Astrocyte (in vitro differentiated cells and primary cell): ENCODE measurements around the gene NME4. TPM values are rescaled to one million over a fixed set of nuclear protein-coding genes. Genes with fewer than 3 reads are reported as not detected.

Experiments used
- DNase-seq: peaks from one replicate; pipeline ENCODE4 v3.0.0-alpha.2; 2010; ENCODE audit warnings: low read depth
- FAIRE-seq: peaks from 2 replicates; lab custom pipeline; 2011; peaks lifted over from hg19 to GRCh38; lab: Jason Lieb, UNC
- H2AFZ ChIP-seq: 2 replicates; pipeline ENCODE4 v1.6.0; 2012; ENCODE audit warnings: low read depth, low read length, inconsistent platforms
- H3K27ac ChIP-seq: 2 replicates; pipeline ENCODE4 v1.5.1; 2011; ENCODE audit warnings: low read depth, low read length, inconsistent platforms
- H3K27me3 ChIP-seq: 2 replicates; pipeline ENCODE4 v1.6.0; 2011; ENCODE audit warnings: low read length, inconsistent platforms; ENCODE audit not compliant: insufficient read depth
- H3K36me3 ChIP-seq: 2 replicates; pipeline ENCODE4 v1.5.1; 2011; ENCODE audit warnings: low read length, inconsistent platforms; ENCODE audit not compliant: insufficient read depth
- H3K4me1 ChIP-seq: 2 replicates; pipeline ENCODE4 v1.5.1; 2011; ENCODE audit warnings: low read length, inconsistent platforms; ENCODE audit not compliant: insufficient read depth
- H3K4me2 ChIP-seq: 2 replicates; pipeline ENCODE4 v1.6.0; 2012; ENCODE audit warnings: low read length, inconsistent platforms
- H3K4me3 ChIP-seq: 2 replicates; pipeline ENCODE4 v1.5.1; 2011; ENCODE audit warnings: low read depth, mild to moderate bottlenecking, low read length, inconsistent platforms; ENCODE audit not compliant: insufficient read depth
- H3K79me2 ChIP-seq: 2 replicates; pipeline ENCODE4 v1.6.0; 2012; ENCODE audit warnings: mild to moderate bottlenecking, low read length, inconsistent platforms; ENCODE audit not compliant: insufficient read depth
- H3K9ac ChIP-seq: 2 replicates; pipeline ENCODE4 v1.6.0; 2012; ENCODE audit warnings: mild to moderate bottlenecking, low read length, inconsistent platforms
- H3K9me3 ChIP-seq: 2 replicates; pipeline ENCODE4 v1.5.1; 2012; ENCODE audit warnings: low read depth, mild to moderate bottlenecking, low read length, inconsistent platforms; ENCODE audit not compliant: insufficient read depth
- H4K20me1 ChIP-seq: 2 replicates; pipeline ENCODE4 v1.6.0; 2012; ENCODE audit warnings: low read length, inconsistent platforms; ENCODE audit not compliant: insufficient read depth
- H3K27ac Mint-ChIP-seq: one replicate; pipeline ENCODE4 v1.8.0; 2021; ENCODE audit warnings: mild to moderate bottlenecking, mixed read lengths; ENCODE audit not compliant: unreplicated experiment
- H3K27me3 Mint-ChIP-seq: one replicate; pipeline ENCODE4 v1.8.0; 2021; ENCODE audit warnings: low read depth, mixed read lengths; ENCODE audit not compliant: unreplicated experiment
- H3K36me3 Mint-ChIP-seq: one replicate; pipeline ENCODE4 v1.8.0; 2021; ENCODE audit warnings: low read depth, mixed read lengths; ENCODE audit not compliant: unreplicated experiment
- H3K4me1 Mint-ChIP-seq: one replicate; pipeline ENCODE4 v1.8.0; 2021; ENCODE audit warnings: low read depth, mixed read lengths; ENCODE audit not compliant: unreplicated experiment
- H3K4me3 Mint-ChIP-seq: one replicate; pipeline ENCODE4 v1.8.0; 2021; ENCODE audit warnings: mild to moderate bottlenecking, moderate library complexity, mixed read lengths; ENCODE audit not compliant: unreplicated experiment
- H3K9me3 Mint-ChIP-seq: one replicate; pipeline ENCODE4 v1.8.0; 2021; ENCODE audit warnings: mild to moderate bottlenecking, mixed read lengths; ENCODE audit not compliant: unreplicated experiment
- EZH2 ChIP-seq: IDR thresholded peaks from 2 replicates; pipeline ENCODE4 v1.6.1; 2012; ENCODE audit warnings: mild to moderate bottlenecking, low read length, inconsistent platforms; ENCODE audit not compliant: insufficient read depth
- total RNA-seq: library from RNA; stranded (reverse); gene quantifications from 2 replicates; pipeline ENCODE4 v1.2.1, GENCODE V29; 2021
- TF ChIP-seq, protein P1 (sequence below): IDR thresholded peaks from 2 replicates; pipeline ENCODE4 v1.5.1; 2011; ENCODE audit warnings: low read depth, mild to moderate bottlenecking, inconsistent platforms, low read length, moderate library complexity; ENCODE audit not compliant: insufficient read depth

NME4 gene
- total RNA-seq, 1 donor from 2014 or later, result 268 TPM

DNA sequence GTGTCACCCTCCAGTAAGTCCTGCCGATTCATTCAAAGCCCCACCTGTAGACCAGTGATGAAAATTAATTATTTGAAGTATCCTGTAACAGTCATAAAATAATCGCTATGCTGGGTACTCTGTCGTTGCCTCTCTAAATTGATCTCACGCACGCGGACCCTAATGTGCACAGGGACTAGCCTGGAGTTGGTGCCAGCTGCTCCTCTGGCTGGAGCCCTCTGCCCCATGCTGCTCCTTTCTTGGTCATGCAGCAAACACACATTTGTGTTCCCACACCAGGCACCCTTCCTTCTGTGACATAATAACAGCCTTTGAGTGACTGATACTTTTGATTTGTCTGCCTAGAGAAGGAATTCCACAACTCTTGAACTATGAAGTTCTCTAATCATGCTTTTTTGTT lies 44.4 kb downstream of the NME4 start:
- Histone ChIP-seq H3K9me3 (no peaks in the 10 kb centered on the region), H3K4me3 (no peak overlapping the region), H3K79me2 (peaks cover 70% of the 10 kb centered on the region), H3K9ac (no peak overlapping the region), H3K36me3 (no peaks in the 10 kb centered on the region), H3K4me2 (no peak overlapping the region), H3K27me3 (no peaks in the 10 kb centered on the region), H4K20me1 (peaks cover 71% of the 10 kb centered on the region), H2AFZ (no peak overlapping the region), H3K4me1 (peaks cover 3% of the 10 kb centered on the region), H3K27ac (no peak overlapping the region)
- FAIRE-seq (no peak), DNase-seq (no peak)
- Mint-ChIP-seq H3K4me1 (peaks cover 6% of the 10 kb centered on the region), H3K27me3 (no peaks in the 10 kb centered on the region), H3K36me3 (peaks cover 7% of the 10 kb centered on the region), H3K9me3 (no peaks in the 10 kb centered on the region), H3K4me3 (no peak overlapping the region), H3K27ac (no peak overlapping the region)
- TF ChIP-seq, protein P1, sequence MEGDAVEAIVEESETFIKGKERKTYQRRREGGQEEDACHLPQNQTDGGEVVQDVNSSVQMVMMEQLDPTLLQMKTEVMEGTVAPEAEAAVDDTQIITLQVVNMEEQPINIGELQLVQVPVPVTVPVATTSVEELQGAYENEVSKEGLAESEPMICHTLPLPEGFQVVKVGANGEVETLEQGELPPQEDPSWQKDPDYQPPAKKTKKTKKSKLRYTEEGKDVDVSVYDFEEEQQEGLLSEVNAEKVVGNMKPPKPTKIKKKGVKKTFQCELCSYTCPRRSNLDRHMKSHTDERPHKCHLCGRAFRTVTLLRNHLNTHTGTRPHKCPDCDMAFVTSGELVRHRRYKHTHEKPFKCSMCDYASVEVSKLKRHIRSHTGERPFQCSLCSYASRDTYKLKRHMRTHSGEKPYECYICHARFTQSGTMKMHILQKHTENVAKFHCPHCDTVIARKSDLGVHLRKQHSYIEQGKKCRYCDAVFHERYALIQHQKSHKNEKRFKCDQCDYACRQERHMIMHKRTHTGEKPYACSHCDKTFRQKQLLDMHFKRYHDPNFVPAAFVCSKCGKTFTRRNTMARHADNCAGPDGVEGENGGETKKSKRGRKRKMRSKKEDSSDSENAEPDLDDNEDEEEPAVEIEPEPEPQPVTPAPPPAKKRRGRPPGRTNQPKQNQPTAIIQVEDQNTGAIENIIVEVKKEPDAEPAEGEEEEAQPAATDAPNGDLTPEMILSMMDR, result no peak
- no peak for TF ChIP-seq EZH2

DNA sequence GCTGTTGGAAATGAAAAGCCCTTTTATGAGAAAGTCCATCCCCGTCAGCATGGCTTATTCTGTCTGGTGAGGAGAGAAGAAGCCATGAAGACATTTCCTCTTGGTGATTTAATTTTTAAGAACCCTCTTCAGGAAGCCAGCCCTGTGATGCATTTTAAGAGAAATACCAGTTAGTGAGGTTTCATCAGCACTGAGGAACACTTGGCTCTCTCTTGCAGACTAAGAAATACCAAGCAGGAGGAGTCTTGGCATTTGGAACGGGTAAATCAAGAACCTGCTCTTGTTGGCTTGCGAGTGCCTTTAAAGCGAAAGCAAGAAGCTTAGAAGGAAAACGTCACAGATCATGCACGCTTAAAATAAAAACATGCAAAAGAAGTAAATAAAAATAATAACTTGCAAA lies 46.0 kb downstream of the NME4 start:
- Histone ChIP-seq H3K4me3 (no peak overlapping the region), H3K27me3 (no peaks in the 10 kb centered on the region), H3K9ac (no peak overlapping the region), H3K4me2 (no peak overlapping the region), H3K27ac (no peak overlapping the region), H3K4me1 (peaks cover 3% of the 10 kb centered on the region), H3K9me3 (no peaks in the 10 kb centered on the region), H4K20me1 (peaks cover 64% of the 10 kb centered on the region), H3K79me2 (peaks cover 69% of the 10 kb centered on the region), H2AFZ (no peak overlapping the region), H3K36me3 (no peaks in the 10 kb centered on the region)
- no peak overlapping the region for H3K4me3 Mint-ChIP-seq
- no peak for DNase-seq
- no peaks in the 10 kb centered on the region for H3K9me3 Mint-ChIP-seq
- TF ChIP-seq EZH2, result no peak
- no peaks in the 10 kb centered on the region for H3K27me3 Mint-ChIP-seq
- H3K4me1 Mint-ChIP-seq, result peaks cover 6% of the 10 kb centered on the region
- no peak for FAIRE-seq
- no peak overlapping the region for H3K27ac Mint-ChIP-seq
- H3K36me3 Mint-ChIP-seq, result peaks cover 7% of the 10 kb centered on the region

DNA sequence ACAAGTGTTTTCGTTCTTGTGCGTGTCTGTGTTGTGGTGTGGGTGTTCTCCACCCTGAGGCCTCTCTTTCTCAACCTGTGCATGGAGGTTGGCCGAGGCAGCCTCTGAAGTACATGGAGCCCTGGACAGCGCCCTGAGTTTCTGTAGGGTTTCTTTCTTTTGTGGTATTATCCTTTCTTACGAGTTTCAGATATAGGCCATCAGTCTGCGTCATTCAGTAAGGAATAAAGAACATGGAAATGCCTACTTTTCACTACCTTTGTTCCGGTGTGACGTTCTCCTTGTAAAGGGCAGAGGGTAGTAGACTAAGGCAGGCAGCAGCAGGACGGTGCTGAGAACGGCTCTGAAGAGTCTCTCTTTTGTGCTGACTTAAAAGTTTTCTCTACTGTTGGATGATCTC lies 47.0 kb downstream of the NME4 start:
- TF ChIP-seq, protein P1, result no peak
- no peak for TF ChIP-seq EZH2
- Mint-ChIP-seq H3K27ac (no peak overlapping the region), H3K27me3 (no peaks in the 10 kb centered on the region), H3K9me3 (no peaks in the 10 kb centered on the region), H3K36me3 (peaks cover 7% of the 10 kb centered on the region), H3K4me3 (peak overlapping the region; percentile 20), H3K4me1 (peaks cover 6% of the 10 kb centered on the region)
- DNase-seq (no peak), FAIRE-seq (no peak)
- Histone ChIP-seq H3K9me3 (no peaks in the 10 kb centered on the region), H2AFZ (no peak overlapping the region), H3K9ac (no peak overlapping the region), H3K79me2 (peaks cover 66% of the 10 kb centered on the region), H3K4me3 (no peak overlapping the region), H3K4me1 (peaks cover 3% of the 10 kb centered on the region), H3K4me2 (no peak overlapping the region), H3K27me3 (no peaks in the 10 kb centered on the region), H3K27ac (no peak overlapping the region), H3K36me3 (no peaks in the 10 kb centered on the region), H4K20me1 (peaks cover 63% of the 10 kb centered on the region)
